Neural crest cell (in vitro differentiated cells): ENCODE data around the gene TTLL12. TPM values are rescaled to one million over a fixed set of nuclear protein-coding genes. Genes with fewer than 3 reads are reported as not detected.

Experiments
- total RNA-seq: library from RNA; stranded (reverse); gene quantifications from 2 replicates; pipeline ENCODE4 v1.2.1, GENCODE V29; 2021

TTLL12 gene
- total RNA-seq, 1 donor from 2014 or later, result 72.4 TPM

Other genes starting within 250 kb of the TTLL12 start
- 76.1 and 79.4 TPM in 2 replicates for gene PACSIN2, start 172.0 kb downstream of the TTLL12 start, total RNA-seq
- 19.1 TPM in 2 replicates for gene TTLL1, start 97.7 kb downstream of the TTLL12 start, total RNA-seq
- gene BIK, start 76.4 kb downstream of the TTLL12 start, total RNA-seq, result 0.61 and 0.86 TPM in 2 replicates
- gene MCAT, start 43.7 kb downstream of the TTLL12 start, total RNA-seq, result 25.7 and 26.5 TPM in 2 replicates
- 11.1 and 12.3 TPM in 2 replicates for gene TSPO, start 35.6 kb downstream of the TTLL12 start, total RNA-seq
- 10.6 and 12.1 TPM in 2 replicates for gene SCUBE1, start 156.2 kb upstream of the TTLL12 start, total RNA-seq
- gene MPPED1, start 224.9 kb upstream of the TTLL12 start, total RNA-seq, result 1.7 and 1.8 TPM in 2 replicates